AG04449 (cell line): ENCODE measurements around the gene ERC2.

ENCODE experiments used
- CTCF ChIA-PET: fragments of 350-600 bp; formaldehyde crosslinking; extraction: SDS; loops from one replicate; lab custom pipeline; 2021; ENCODE audit warnings: antibody characterized with exemption; lab: Yijun Ruan, JAX
- POLR2A ChIA-PET: fragments of 400-600, 350-600 bp; formaldehyde crosslinking; extraction: SDS; loops from one replicate; lab custom pipeline; 2020; ENCODE audit warnings: antibody characterized with exemption, inconsistent platforms; lab: Yijun Ruan, JAX
- DNase-seq: peaks from one replicate; pipeline ENCODE4 v3.0.0-alpha.2; 2010; ENCODE audit warnings: low read depth, low spot score
- H3K4me3 ChIP-seq: 2 replicates; pipeline ENCODE4 v1.5.1; 2011; ENCODE audit warnings: low read depth, mild to moderate bottlenecking, control low read depth, low read length
- TF ChIP-seq, protein P1 (sequence below): IDR thresholded peaks from one replicate; pipeline ENCODE4 v1.5.1; 2011; ENCODE audit warnings: mild to moderate bottlenecking, moderate library complexity, low read length, control low read depth, inconsistent platforms; ENCODE audit not compliant: insufficient read depth; ENCODE audit errors: missing control alignments

ERC2 gene

DNA sequence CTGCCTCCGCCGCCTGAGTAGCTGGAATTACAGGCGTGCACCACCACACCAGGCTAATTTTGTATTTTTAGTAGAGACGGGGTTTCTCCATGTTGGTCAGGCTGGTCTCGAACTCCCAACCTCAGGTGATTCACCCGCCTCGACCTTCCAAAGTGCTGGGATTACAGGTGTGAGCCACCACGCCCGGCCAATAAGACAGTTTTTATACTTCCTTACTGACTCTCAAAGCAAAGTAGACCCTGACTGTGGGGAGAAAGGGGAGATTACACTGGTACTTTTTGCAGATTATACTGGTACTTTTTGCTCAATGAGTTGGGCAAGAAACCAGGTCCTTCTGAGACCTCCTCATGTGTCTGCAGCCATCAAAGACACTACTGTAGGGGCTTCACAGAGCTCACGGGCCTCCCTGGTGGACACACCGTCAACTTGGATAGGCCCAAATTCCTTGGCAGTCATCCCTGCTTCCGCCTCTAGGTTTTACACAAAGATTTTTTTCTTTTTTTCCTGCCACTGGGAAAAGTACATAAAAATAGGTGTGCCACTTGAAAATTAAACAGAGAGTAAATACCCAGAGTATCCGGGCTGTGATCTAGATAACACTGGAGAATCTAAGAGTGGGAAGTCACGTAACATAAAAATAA, 837.9 kb downstream of the ERC2 start:
- TF ChIP-seq, protein P1, sequence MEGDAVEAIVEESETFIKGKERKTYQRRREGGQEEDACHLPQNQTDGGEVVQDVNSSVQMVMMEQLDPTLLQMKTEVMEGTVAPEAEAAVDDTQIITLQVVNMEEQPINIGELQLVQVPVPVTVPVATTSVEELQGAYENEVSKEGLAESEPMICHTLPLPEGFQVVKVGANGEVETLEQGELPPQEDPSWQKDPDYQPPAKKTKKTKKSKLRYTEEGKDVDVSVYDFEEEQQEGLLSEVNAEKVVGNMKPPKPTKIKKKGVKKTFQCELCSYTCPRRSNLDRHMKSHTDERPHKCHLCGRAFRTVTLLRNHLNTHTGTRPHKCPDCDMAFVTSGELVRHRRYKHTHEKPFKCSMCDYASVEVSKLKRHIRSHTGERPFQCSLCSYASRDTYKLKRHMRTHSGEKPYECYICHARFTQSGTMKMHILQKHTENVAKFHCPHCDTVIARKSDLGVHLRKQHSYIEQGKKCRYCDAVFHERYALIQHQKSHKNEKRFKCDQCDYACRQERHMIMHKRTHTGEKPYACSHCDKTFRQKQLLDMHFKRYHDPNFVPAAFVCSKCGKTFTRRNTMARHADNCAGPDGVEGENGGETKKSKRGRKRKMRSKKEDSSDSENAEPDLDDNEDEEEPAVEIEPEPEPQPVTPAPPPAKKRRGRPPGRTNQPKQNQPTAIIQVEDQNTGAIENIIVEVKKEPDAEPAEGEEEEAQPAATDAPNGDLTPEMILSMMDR: no peak
- no peak for DNase-seq
- H3K4me3 ChIP-seq: no peak overlapping the region
- CTCF ChIA-PET: interaction anchor here (1.5 kb wide), 1 partner anchor 10 kb away, joined by 4 read pairs; no protein-coding TSS in a partner anchor
- POLR2A ChIA-PET: no interaction called here

DNA sequence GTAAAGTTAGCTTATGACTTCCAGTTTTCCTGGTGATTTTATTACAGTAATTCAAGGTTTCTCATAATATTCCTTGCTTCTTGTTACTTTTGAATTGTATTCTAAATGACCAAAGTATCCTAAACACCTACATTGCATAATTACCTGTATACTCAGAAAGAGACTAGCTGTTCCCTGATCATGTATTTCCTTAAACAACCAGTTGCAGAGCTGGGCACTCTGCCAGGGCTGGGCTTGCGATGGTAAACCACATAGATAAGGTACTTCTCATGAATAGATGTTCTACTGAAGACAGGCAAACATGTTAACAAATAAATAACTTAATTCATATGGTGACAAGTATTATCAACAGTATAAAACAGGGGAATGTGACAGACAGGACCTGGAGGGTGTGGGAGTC, 838.8 kb downstream of the ERC2 start:
- no peak for DNase-seq
- CTCF ChIA-PET: no interaction called here

GRCh38 chr3:55626279-55626665, 842.0 kb downstream of the ERC2 start:
- no peak for DNase-seq
- H3K4me3 ChIP-seq: no peak overlapping the region
- ChIA-PET POLR2A (no interaction called here), CTCF (no interaction called here)
- TF ChIP-seq, protein P1: no peak

More for the DNA sequence above, 838.8 kb downstream of the ERC2 start:
- TF ChIP-seq, protein P1: no peak
- H3K4me3 ChIP-seq: no peak overlapping the region
- POLR2A ChIA-PET: no interaction called here

GRCh38 chr3:55624238-55624637, 844.0 kb downstream of the ERC2 start:
- ChIA-PET CTCF (no interaction called here), POLR2A (no interaction called here)
- no peak for DNase-seq
- no peak overlapping the region for H3K4me3 ChIP-seq
- TF ChIP-seq, protein P1: no peak

DNA sequence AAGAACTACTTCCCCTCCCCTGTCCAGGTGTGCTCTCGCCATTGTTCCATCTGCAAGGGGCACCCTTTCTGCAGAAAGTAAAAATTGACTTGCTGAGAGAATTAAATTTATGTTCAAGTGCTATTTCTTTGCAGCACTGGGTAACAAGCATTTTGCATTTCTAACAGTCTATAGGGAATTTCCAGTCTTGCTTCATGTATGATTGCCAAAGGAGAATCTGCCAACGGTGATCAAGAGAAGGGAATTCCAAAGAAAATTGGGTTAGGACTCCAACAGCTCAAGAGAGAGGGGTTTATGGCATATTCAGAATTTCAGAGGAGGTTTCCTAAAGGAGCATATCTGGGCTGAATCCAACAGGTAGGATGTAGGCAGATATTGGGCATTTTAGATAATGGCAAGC, 844.5 kb downstream of the ERC2 start:
- CTCF ChIA-PET: no interaction called here
- POLR2A ChIA-PET: no interaction called here
- DNase-seq: no peak
- TF ChIP-seq, protein P1: no peak
- no peak overlapping the region for H3K4me3 ChIP-seq

GRCh38 chr3:55622733-55623132, 845.5 kb downstream of the ERC2 start:
- ChIA-PET CTCF (interaction anchor here (1.0 kb wide), 1 partner anchor 123 kb away, joined by 3 read pairs; no protein-coding TSS in a partner anchor), POLR2A (no interaction called here)
- TF ChIP-seq, protein P1: no peak
- DNase-seq: no peak
- H3K4me3 ChIP-seq: no peak overlapping the region
